Mesodermal cell (in vitro differentiated cells): ENCODE measurements around the gene MYBPHL.

Source experiments
- H3K27ac ChIP-seq: 2 replicates; pipeline ENCODE4 v1.7.0; 2013; ENCODE audit warnings: mild to moderate bottlenecking, low read depth, low read length, moderate library complexity; ENCODE audit not compliant: severe bottlenecking
- H3K36me3 ChIP-seq: 2 replicates; pipeline ENCODE4 v1.7.1; 2013; ENCODE audit warnings: mild to moderate bottlenecking, low read length, moderate library complexity; ENCODE audit not compliant: control insufficient read depth, insufficient read depth
- H3K4me1 ChIP-seq: one replicate; pipeline ENCODE4 v1.7.1; 2013; ENCODE audit warnings: mild to moderate bottlenecking, low read length; ENCODE audit not compliant: insufficient read depth, control insufficient read depth, poor library complexity, severe bottlenecking
- H3K4me3 ChIP-seq: 2 replicates; pipeline ENCODE4 v1.7.0; 2013; ENCODE audit warnings: low read length, control low read depth, mild to moderate bottlenecking; ENCODE audit not compliant: insufficient read depth, poor library complexity, severe bottlenecking; ENCODE audit errors: extremely low read depth
- H3K9me3 ChIP-seq: 2 replicates; pipeline ENCODE4 v1.7.1; 2013; ENCODE audit warnings: mild to moderate bottlenecking, low read length, moderate library complexity; ENCODE audit not compliant: control insufficient read depth
- WGBS, 2 experiments: methylation state at CpG; one replicate each; pipeline ENCODE4 v1.1.5; 2013; ENCODE audit warnings: missing lambda C conversion rate in 2 of 2; ENCODE audit not compliant: insufficient coverage in 2 of 2; 5-methylcytosine and 5-hydroxymethylcytosine counted together

Gene MYBPHL

GRCh38 chr1:109249654-109250401 is 57.0 kb downstream of the MYBPHL start:
- Histone ChIP-seq H3K9me3 (no peaks in the 10 kb centered on the region), H3K36me3 (no peaks in the 10 kb centered on the region), H3K4me3 (peak overlapping the region; percentile 39), H3K4me1 (peaks cover 25% of the 10 kb centered on the region), H3K27ac (no peak overlapping the region)
- 2 to 5% methylated on average over 60 to 61 of the region's 80 CpGs for WGBS, 2 experiments

GRCh38 chr1:109248797-109249629 is 57.8 kb downstream of the MYBPHL start, which contains the start of gene CELSR2:
CELSR2 (plus strand) TSS chr1:109249539; CDS start chr1:109250080, 541 bp downstream.
- Histone ChIP-seq H3K4me1 (peaks cover 17% of the 10 kb centered on the region), H3K27ac (no peak within 1 kb of the TSS), H3K9me3 (no peaks in the 10 kb centered on the region), H3K4me3 (peak within 1 kb of the TSS; percentile 39), H3K36me3 (no peaks in the 10 kb centered on the region)
- WGBS, 2 experiments = 10 to 14% methylated on average over 31 to 38 of the region's 49 CpGs

GRCh38 chr1:109248444-109248796 is 58.4 kb downstream of the MYBPHL start:
- WGBS, 2 experiments = 80 to 81% methylated on average over 6 to 7 of the region's 7 CpGs
- Histone ChIP-seq H3K36me3 (no peaks in the 10 kb centered on the region), H3K4me1 (peaks cover 11% of the 10 kb centered on the region), H3K9me3 (no peaks in the 10 kb centered on the region), H3K4me3 (no peak overlapping the region), H3K27ac (no peak overlapping the region)

GRCh38 chr1:109247401-109248365 is 59.1 kb downstream of the MYBPHL start:
- Histone ChIP-seq H3K4me1 (peaks cover 5% of the 10 kb centered on the region), H3K9me3 (no peaks in the 10 kb centered on the region), H3K4me3 (no peak overlapping the region), H3K27ac (no peak overlapping the region), H3K36me3 (no peaks in the 10 kb centered on the region)
- WGBS, 2 experiments = 57 to 100% methylated on average over 1 to 2 of the region's 8 CpGs

- WGBS, 2 experiments = 83 to 89% methylated on average over 6 of the region's 7 CpGs
- Histone ChIP-seq H3K36me3 (no peaks in the 10 kb centered on the region), H3K4me1 (peaks cover 13% of the 10 kb centered on the region), H3K4me3 (no peak overlapping the region), H3K9me3 (no peaks in the 10 kb centered on the region), H3K27ac (no peak overlapping the region)
Observed at GRCh38 chr1:109246141-109246551, 60.7 kb downstream of the MYBPHL start.

GRCh38 chr1:109243860-109244552 is 62.8 kb downstream of the MYBPHL start:
- H3K27ac ChIP-seq = no peak overlapping the region
- no peak overlapping the region for H3K4me3 ChIP-seq
- 86 to 94% methylated on average over 6 to 7 of the region's 8 CpGs for WGBS, 2 experiments
- peaks cover 15% of the 10 kb centered on the region for H3K4me1 ChIP-seq
- H3K9me3 ChIP-seq = no peaks in the 10 kb centered on the region
- H3K36me3 ChIP-seq = peaks cover 13% of the 10 kb centered on the region

GRCh38 chr1:109243221-109243620 is 63.6 kb downstream of the MYBPHL start:
- no peak overlapping the region for H3K4me3 ChIP-seq
- WGBS, 2 experiments = 66 to 73% methylated on average over 2 to 5 of the region's 5 CpGs
- peaks cover 12% of the 10 kb centered on the region for H3K4me1 ChIP-seq

GRCh38 chr1:109242387-109242786 is 64.4 kb downstream of the MYBPHL start:
- 88 to 92% methylated on average over 7 of the region's 7 CpGs for WGBS, 2 experiments
- no peak overlapping the region for H3K4me3 ChIP-seq
- peaks cover 29% of the 10 kb centered on the region for H3K36me3 ChIP-seq
- H3K27ac ChIP-seq = no peak overlapping the region
- H3K9me3 ChIP-seq = no peaks in the 10 kb centered on the region
- peaks cover 12% of the 10 kb centered on the region for H3K4me1 ChIP-seq

More at GRCh38 chr1:109243221-109243620, 63.6 kb downstream of the MYBPHL start:
- Histone ChIP-seq H3K27ac (no peak overlapping the region), H3K36me3 (peaks cover 20% of the 10 kb centered on the region), H3K9me3 (no peaks in the 10 kb centered on the region)
